Stimulated activated CD4-positive, alpha-beta T cell treated with anti-CD3 and anti-CD28 coated beads, Interleukin-15, amount 100 ng/mL, for 24 hours (primary cell): ENCODE data around the gene RNF40.

Experiments used
- DNase-seq: peaks from one replicate; pipeline ENCODE4 v3.0.0-alpha.2; 2020

RNF40 gene

DNA sequence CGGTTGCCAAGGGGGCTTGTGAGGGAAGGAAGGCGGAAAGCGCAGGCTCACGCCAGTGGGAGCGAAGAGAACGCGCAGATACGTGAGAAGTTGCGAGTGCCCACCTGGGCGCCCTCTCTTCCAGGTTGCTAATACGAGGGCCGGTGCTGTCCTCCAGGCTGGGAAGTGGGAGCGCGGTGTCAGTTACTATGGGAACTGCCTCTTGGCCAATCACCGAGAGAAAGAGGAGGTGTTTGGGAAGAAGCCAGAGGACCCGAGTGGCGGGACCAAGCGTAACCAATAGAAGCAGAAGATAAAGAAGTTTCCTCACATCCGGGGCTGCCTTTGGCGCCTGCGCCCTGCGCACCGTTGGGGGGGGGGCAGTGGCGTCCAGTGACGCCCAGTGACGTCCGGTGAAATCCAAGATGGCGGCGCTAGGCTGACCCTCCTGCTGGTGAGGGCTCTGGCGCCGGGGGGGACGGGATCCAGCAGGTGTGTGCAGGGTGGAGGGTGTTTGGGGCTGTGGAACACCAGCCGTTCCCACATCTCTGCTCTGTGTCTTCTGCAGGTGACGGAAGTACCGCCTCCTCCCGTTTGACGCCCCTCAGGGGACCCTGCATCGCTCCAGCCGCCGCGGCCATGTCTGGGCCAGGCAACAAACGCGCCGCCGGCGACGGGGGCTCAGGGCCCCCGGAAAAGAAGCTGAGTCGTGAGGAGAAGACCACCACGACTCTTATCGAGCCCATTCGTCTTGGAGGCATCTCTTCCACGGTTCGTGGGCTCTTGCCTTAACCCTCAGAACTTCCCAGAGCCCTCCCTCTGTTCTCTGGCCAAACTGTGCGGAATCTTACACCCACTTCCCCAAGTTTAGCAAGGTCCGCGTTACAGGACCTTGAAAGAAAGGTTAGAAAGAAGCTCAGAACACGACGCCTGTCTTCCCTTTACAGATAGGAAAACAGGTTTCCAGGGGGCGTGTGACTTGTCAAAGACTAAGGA lies at the start of gene RNF40, which contains the start of gene CFAP119:
TSS of gene RNF40 (plus strand) at position 395 of the 975 bp plus-strand sequence. CDS start at position 619, 224 bp downstream.
TSS of gene CFAP119 (minus strand) at position 135 of the 975 bp plus-strand sequence. CDS start 314 bp downstream, outside the sequence.
- peak; percentile 94 for DNase-seq

DNA sequence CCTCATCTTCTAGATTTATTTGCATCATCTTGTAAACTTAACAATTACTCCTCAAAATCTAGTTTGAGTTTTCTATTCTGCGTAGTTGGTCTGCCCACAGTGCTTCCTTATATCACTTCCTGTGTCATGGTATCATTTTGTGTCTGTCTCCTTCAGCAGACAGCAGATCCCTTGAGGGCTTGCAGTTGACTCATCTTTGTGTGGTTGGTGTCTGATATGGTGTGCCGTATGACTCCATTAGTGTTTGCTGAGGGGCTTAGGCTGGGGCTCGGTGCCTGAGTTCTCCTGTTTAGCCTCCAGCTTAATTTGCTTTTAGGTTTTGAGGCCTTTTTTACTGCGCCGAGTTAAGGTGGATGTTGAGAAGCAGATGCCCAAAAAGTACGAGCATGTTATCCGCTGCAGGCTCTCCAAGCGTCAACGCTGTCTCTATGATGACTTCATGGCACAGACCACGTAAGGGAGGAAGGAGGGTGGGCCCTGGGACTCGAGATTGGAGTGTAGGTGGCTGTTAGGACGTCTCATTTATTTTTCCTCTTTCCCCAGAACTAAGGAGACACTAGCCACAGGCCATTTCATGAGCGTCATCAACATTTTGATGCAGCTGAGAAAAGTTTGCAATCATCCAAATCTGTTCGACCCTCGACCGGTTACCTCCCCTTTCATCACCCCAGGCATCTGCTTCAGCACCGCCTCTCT lies 46.2 kb upstream of the RNF40 start:
- peak; percentile 52 for DNase-seq

DNA sequence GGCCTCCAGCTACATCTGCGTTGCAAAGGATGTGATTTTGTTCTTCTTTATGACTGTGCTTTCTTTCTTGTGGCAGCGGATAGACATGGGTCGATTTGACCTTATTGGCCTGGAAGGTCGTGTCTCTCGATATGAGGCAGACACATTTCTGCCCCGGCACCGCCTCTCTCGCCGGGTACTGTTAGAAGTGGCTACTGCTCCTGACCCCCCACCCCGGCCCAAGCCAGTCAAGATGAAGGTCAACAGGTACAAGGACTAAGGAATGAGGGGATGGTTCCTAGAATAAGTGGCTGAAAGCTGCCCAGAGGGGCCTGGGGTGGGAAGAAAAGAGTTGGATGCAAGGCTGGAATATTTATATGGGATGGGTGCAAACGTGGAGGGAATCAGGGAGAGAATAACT lies 42.0 kb upstream of the RNF40 start:
- DNase-seq = no peak

DNA sequence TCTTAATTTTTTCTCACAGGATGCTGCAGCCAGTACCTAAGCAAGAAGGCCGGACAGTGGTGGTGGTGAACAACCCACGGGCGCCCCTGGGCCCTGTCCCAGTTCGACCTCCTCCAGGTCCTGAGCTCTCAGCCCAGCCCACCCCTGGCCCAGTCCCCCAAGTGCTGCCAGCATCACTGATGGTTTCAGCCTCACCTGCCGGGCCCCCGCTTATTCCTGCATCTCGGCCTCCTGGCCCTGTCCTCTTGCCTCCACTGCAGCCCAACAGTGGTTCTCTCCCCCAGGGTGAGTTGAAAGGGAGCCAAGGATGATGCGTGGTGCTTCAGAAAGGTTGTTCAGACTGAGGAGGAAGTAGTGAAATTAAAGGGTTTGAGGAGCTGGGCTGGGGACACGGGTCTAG lies 41.4 kb upstream of the RNF40 start:
- no peak for DNase-seq

DNA sequence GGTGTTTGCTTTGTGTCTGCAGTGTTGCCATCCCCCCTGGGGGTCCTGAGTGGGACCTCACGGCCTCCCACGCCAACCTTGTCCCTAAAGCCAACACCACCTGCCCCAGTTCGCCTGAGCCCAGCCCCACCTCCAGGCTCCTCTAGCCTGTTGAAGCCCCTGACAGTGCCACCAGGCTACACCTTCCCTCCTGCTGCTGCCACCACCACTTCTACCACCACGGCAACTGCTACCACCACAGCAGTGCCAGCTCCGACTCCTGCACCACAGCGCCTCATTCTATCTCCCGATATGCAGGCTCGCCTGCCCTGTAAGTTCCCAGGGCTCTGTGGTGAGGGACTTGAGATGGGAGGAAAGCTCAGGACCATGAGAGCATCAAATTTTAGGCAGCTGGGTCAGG lies 41.0 kb upstream of the RNF40 start:
- DNase-seq = no peak

DNA sequence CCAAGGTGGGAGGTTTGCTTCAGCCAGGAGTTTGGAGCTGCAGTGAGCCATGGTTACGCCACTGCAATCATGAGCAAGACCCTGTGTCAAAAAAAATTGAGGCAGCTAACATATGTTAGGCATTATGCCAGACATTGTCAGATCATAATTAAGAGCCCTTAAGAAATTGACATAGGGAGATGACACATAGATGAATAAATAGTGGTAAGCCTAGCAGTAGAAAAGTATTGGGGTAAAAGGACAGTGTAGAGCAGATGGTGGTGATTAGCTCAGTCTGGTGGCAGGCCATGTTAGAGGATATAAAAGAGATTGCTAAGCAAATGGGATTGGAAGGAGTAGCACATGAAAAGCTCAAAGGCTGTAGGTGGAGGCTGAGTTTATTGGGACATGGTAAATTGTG lies 40.5 kb upstream of the RNF40 start:
- no peak for DNase-seq

DNA sequence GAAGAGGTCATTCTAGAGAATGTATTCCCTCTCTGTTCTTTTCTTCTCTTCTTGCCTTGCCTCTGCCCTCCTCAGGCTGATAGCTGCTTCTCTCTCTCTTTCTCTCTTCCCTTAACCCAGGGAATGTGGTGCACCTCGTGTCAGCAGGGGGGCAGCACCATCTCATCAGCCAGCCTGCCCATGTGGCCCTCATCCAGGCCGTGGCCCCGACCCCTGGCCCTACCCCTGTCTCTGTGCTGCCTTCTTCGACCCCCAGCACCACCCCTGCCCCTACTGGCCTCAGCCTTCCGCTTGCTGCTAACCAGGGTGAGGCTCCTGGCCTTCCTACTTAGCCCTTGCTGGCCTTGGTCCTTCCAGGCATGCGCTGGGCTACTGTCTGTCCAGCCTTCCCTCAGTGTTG lies 39.7 kb upstream of the RNF40 start:
- no peak for DNase-seq

DNA sequence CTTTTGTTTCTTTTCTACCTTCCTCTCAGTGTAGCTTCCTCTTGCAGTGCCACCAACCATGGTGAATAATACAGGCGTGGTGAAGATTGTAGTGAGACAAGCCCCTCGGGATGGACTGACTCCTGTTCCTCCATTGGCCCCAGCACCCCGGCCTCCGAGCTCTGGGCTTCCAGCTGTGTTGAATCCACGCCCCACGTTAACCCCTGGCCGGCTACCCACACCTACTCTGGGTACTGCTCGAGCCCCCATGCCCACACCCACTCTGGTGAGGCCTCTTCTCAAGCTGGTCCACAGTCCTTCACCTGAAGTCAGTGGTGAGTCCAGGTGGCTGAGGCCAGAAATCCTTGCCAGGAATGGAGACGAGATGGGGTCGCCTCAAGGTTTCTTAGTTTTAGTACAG lies 39.2 kb upstream of the RNF40 start:
- no peak for DNase-seq

DNA sequence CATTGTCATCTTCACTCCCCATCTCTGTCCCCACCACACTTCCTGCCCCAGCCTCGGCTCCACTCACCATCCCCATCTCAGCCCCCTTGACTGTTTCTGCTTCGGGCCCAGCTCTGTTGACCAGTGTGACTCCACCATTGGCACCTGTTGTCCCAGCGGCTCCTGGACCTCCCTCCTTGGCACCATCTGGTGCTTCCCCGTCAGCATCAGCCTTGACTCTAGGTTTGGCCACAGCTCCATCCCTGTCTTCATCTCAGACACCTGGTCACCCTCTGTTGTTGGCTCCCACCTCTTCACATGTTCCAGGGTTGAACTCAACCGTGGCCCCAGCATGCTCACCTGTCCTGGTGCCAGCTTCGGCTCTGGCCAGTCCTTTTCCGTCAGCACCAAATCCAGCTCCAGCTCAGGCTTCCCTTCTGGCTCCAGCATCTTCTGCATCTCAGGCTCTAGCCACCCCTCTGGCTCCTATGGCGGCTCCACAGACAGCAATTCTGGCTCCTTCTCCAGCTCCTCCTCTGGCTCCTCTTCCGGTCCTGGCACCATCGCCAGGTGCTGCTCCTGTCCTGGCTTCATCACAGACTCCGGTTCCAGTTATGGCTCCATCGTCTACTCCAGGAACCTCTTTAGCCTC lies 38.3 kb upstream of the RNF40 start:
- no peak for DNase-seq

DNA sequence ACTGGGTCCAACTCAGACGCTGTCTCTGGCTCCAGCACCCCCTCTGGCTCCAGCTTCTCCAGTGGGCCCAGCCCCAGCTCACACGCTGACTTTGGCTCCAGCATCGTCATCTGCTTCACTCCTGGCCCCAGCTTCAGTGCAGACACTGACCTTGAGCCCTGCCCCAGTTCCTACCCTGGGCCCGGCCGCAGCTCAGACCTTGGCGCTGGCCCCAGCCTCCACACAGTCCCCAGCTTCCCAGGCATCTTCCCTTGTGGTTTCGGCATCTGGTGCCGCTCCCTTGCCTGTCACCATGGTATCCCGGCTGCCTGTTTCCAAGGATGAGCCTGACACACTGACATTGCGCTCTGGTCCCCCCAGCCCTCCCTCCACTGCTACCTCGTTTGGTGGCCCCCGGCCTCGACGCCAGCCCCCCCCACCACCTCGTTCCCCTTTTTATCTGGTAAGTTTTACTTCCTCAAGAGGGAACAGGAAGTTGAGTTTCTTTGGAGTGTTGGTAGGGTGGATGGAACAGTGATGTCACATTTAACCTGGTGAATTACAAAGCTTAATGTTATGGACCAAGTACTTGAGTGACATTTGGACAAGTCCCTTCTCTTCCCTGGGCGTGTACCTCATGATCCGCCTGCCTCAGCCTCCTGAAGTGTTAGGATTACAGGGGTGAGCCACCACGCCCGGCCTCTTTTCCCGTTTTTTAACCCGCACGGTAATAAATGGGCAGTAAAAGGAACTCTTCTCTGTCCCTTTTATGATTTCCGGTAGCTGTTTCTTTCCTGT lies 37.3 kb upstream of the RNF40 start:
- DNase-seq = no peak

DNA sequence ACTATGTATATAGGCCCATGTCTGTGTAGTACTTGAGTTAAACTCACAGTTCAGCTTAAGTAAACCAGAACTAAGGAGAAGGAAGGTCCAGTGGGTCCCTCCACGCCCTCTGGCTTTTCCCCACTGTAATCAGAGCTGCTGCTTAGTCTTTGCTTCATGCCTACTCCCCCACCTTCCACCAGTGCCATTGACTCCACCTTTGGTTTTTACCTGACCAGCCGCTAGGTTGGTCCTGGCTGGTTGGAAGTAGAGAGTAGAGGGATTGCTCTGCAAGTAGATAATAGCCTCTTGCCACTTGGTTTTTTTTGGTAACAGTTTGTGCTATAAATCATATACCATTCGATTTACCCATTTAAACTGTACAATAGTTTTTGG lies 36.7 kb upstream of the RNF40 start:
- DNase-seq = no peak

DNA sequence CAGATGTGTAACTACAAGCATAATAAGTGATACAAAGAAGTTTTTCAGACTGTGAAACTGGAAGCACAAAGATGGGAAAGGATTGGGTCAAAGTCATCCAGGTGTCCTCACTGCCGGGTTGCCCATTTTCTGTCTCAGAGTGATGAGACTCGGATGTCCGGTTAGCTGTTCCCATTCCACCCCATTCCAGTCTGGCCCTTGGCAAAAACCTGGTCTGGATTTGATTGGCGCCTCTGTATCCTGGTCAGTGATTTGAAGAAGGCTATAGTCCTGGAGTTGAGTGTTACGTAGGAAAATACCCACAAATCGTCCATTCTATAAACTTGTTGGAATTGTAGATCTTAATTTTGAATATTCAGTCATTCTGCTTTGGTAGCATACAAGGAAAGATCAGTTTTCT lies 33.8 kb upstream of the RNF40 start:
- no peak for DNase-seq

DNA sequence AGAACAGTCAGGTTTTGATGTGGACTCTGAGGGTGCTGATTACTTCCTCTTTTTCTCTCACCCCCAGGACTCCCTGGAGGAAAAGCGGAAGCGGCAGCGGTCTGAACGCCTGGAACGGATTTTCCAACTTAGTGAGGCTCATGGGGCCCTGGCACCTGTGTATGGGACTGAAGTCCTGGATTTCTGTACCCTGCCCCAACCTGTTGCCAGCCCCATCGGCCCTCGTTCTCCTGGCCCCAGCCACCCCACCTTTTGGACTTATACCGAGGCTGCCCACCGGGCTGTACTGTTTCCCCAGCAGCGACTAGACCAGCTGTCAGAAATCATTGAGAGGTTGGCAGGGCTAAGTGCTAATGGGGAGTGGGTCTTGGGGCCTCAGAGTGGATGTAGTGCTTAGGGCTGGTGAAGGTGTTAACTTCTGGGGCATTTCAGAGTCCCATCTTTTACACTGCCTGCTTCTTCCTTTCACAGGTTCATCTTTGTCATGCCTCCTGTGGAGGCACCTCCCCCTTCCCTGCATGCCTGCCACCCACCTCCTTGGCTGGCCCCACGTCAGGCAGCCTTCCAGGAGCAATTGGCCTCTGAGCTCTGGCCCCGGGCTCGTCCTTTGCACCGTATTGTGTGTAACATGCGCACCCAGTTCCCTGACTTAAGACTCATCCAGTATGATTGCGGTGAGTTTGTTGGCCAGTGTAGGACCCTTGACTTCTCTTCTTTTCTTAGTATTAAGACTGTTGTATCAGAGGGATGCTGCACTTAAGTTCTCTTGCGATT lies 33.0 kb upstream of the RNF40 start:
- DNase-seq = no peak

DNA sequence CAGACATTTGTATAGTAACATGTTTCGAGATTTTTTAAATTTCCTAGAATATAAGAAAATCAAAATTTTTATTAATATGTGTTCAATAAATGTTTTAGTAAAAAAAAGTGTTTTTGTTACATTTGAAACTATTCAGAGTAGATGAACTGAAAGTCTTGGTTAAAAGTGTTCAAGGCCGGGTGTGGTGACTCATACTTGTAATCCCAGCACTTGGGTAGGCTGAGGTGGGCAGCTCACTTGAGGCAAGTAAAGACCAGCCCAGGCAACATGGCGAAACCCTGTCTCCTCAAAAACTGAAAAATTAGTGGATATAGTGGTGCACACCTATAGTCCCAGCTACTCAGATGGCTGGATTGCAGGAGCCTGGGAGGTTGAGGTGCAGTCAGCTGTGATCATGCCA lies 30.7 kb upstream of the RNF40 start:
- no peak for DNase-seq

DNA sequence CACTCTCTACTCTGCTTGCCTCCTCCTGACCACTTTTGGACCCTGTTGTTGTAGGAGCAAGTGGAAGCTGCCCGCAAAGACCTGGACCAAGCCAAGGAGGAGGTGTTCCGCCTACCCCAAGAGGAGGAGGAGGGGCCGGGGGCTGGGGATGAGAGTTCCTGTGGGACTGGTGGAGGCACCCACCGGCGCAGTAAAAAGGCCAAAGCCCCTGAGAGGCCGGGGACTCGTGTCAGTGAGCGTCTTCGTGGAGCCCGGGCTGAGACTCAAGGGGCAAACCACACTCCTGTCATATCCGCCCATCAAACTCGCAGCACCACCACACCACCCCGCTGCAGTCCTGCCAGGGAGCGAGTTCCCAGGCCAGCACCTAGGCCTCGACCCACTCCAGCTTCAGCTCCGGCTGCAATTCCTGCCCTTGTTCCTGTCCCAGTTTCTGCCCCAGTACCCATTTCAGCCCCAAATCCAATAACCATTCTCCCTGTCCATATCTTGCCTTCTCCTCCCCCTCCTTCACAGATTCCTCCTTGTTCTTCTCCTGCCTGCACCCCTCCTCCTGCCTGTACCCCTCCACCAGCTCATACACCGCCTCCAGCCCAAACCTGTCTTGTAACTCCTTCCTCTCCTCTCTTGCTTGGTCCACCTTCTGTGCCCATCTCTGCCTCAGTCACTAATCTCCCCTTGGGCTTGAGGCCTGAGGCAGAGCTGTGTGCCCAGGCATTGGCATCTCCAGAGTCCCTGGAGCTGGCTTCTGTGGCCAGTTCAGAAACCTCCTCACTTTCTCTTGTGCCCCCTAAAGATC lies 24.9 kb upstream of the RNF40 start:
- DNase-seq = no peak

DNA sequence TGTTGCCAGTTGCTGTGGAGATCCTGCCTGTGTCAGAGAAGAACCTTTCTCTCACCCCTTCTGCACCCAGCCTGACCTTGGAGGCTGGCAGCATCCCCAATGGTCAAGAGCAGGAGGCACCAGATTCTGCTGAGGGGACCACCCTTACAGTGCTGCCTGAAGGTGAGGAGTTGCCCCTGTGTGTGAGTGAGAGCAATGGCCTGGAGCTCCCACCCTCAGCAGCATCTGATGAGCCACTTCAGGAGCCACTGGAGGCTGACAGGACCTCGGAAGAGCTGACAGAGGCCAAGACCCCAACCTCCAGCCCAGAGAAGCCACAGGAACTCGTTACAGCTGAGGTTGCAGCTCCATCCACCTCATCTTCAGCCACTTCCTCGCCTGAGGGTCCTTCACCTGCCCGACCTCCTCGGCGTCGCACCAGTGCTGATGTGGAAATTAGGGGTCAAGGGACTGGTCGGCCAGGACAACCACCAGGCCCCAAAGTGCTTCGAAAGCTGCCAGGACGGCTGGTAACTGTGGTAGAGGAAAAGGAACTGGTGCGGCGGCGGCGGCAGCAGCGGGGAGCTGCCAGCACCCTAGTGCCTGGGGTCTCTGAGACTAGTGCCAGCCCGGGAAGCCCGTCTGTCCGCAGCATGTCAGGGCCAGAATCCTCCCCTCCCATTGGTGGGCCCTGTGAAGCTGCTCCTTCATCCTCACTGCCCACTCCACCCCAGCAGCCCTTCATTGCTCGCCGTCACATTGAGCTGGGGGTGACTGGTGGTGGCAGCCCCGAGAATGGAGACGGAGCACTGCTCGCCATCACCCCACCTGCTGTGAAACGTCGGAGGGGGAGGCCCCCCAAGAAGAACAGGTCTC lies 24.1 kb upstream of the RNF40 start:
- DNase-seq = no peak

DNA sequence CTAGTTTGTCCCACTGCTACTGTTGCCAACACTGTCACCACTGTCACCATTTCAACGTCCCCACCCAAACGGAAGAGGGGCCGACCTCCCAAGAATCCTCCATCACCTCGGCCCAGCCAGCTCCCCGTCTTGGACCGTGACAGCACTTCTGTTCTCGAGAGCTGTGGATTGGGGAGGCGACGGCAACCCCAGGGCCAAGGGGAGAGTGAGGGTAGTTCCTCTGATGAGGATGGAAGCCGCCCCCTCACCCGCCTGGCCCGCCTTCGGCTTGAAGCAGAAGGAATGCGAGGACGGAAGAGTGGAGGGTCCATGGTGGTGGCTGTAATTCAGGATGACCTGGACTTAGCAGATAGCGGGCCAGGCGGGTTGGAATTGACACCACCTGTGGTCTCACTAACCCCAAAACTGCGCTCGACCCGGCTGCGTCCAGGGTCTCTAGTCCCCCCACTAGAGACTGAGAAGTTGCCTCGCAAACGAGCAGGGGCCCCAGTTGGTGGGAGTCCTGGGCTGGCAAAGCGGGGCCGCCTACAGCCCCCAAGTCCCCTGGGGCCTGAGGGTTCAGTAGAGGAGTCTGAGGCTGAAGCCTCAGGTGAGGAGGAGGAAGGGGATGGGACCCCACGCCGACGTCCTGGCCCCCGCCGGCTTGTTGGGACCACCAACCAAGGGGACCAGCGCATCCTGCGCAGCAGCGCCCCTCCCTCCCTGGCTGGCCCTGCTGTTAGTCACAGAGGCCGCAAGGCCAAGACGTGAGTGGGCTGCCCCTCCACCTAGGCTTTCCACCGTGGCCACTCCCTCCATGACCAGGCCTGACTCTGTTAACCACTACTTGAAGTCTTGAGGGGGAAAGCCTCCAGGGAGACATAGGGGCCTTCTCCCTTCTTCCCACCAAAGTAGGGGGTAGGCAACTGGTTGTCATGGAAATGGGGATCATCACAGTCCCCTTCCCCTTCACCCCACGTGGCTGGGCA lies 22.9 kb upstream of the RNF40 start:
- DNase-seq = no peak

DNA sequence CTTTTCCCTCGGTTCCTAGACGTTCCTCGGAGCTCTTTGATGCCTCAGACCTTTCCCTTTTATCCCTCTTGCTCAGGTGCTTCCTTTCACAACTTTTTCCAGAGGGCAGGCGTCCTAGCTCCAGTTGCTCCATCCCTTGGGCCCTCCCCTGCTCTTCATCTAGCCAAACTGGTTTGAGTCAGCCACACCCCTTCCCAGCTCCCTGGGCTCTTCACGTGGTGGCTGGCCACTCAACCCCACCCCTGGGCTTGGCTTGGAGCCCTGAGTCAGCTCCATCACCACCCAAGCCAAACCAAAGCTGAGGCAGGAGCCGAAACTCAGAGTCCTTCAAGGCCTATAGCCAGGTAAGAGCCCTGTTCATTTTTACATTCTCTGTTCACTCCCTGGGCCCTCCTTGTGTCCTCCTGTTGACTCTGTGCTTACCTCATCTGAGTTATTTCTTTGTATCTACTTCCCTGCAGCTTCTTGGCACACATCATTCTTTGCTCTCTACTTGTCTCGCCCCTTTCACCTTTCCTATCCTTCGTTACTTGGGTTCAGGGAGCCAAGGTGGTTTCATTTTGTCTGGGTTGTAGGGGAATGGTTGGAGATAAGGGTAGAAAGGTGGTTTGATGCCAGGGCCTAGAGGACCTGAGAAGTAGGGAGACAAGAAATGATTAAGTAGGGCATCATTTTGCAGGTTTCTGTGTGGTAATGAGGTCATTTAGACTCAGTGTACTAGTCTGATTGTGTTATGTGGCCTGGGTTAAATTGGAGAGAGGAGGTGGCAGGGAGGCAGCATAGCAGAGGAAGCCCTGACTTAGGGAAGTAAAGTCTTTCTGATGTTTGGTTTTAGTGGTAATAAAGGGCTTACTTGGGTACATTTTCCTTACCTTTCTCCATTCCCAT lies 21.5 kb upstream of the RNF40 start:
- DNase-seq = no peak
